GM21381 (cell line): ENCODE results near the gene SLC22A4.

Experiments
- ATAC-seq: cut with Tn5 transposase; IDR thresholded peaks from one replicate; pipeline ENCODE4 v1.9.1; 2021; ENCODE audit warnings: mild to moderate bottlenecking, moderate library complexity; ENCODE audit not compliant: unreplicated experiment

Gene SLC22A4

DNA sequence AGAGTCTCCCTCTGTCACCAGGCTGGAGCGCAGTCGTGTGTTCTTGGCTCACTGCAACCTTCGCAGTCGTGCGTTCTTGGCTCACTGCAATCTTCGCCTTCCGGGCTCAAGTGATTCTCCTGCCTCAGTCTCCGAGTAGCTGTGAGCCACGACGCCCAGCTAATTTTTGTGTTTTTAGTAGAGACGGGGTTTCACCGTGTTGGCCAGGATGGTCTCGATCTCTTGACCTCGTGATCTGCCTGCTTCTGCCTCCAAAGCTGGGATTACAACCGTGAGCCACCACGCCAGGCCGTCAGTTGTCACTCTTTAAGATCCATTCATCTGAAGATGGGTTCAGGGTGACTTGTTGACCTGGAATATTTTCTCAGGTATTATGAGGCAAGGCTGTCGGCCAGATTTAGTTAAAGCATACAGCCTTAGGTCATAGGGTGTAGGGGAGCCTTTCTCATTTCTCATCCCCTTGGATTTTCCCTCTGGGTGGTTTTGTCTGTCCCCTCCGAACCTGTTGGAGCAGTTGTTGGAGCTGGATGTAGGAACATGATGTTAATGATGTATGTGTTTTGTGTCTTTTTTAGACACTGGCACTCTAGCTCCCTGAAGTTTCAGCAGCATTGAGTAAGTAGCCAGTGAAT lies 76.9 kb downstream of the SLC22A4 start:
- no peak for ATAC-seq

DNA sequence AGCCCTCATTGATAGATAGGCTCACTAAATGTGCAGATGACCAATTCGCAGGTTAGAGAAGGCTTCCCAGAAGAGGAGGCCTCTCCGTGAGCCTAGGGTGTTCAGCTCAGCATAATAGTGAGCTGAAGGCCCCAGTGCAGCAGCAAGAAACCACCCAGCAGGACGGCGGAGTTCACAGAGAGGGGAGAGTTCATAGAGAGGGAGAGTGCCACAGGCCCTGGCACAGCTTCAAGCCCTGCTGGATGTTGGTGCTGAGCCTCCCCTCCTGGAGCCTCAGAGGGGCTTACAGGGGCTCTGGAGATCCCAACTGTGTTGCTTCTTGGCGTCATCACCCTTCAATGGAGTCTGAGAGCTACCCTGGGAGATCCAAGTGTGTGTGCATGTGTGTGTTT lies 77.4 kb downstream of the SLC22A4 start:
- no peak for ATAC-seq

DNA sequence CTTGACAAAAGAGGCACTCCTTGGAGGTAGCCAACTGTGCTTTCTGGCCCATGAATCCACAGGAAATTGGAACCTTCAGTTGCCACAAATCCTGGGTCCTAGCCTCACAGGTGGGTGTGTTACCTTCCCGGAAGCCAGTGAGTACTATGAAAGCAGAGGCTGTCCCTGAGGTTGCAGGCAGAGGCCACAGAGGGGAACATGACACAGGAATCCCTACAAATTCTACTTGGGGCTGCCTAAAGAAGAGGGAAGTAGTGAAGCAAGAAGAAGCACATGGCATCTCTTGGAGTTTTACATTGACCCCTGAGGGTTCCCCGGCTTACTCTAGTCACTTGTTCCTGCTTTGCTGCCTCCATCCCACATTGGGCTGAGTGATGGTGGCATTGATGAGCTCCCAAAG lies 77.9 kb downstream of the SLC22A4 start:
- no peak for ATAC-seq

DNA sequence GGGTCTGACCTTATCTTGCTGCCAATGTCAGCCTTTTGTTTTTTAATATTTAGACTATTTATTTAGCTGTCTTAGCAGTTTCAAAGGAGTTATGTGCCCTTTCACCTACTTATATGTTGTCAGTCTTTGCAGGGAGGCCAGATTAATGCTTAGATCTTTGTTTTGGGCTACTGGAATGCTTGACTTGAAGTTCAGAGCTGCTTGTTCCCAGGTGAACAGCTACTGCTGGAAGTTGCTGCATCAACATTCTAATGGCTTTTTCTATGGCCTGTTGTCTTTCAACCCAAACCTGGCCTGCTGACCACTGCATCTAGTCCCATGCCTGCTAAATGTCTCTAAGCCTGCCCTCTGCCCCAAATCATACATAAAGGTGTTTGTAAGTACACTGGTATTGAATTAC lies 78.3 kb downstream of the SLC22A4 start:
- no peak for ATAC-seq

- no peak for ATAC-seq
These were observed 81.8 kb downstream of the SLC22A4 start for GRCh38 chr5:132375957-132376356.

DNA sequence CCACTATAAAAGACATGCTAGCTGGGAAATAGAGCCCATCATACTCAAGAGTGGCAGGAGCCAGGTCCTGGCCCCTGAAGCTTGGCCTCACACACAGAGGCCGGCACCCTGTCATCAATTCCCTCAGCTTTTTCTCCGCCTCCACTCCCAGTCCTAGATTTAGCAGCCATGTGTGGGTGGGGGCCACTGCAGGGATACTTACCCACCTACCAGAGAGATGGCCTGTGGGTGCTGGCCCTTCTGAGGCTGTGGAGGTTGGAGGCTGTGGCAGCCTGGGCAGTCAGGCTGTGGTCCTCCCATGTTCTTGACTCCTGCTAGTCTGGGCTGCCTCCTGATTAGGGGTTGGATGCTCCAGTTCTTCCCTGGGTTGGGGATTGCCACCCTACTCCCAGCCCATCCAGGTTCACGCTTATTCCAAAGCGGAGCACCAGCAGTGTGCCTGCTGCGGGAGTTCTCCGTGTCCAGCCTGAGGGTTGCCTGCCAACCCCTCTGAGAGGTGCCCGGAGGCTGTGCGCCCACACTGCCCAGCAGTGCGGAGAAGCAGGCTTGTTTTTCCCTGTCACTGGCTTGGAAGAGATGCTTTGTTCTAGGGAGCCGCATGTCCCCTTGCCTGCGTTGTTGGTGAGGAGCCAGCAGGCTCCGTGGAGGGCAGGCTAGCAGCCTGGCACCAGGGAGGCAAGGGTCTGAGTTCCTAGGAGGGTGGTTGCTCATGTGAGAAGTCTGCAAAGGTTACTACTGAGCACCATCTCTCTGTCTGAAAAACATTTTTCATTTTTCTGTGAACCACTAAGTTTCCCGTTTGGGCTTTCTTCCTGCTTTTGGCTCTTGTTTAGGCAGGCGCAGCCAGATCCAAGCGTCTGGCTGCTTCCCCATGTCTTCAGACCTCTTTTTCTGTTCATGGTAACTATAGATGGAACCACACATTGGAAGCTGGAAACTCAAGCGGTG lies 82.8 kb downstream of the SLC22A4 start:
- ATAC-seq = no peak

DNA sequence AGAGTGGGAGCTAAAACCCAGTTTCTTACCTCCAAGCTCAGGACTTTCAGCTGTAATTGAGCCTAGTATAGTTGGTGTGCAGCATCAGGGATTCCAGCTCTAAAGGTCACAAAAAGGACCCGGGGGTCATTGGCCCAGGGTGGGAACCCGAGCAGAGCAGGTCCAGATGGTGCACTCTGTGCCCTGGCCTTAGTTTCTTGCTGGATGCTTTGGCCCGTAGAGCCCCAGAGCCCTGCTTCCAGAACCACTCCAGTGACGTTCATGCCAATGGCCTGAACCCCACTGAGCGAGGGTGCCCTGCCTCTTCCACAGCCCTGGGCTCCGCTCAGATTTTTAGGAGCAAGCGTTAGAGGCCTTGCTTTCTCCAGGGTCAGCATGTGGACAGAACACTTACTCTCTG lies 83.5 kb downstream of the SLC22A4 start:
- ATAC-seq = no peak

DNA sequence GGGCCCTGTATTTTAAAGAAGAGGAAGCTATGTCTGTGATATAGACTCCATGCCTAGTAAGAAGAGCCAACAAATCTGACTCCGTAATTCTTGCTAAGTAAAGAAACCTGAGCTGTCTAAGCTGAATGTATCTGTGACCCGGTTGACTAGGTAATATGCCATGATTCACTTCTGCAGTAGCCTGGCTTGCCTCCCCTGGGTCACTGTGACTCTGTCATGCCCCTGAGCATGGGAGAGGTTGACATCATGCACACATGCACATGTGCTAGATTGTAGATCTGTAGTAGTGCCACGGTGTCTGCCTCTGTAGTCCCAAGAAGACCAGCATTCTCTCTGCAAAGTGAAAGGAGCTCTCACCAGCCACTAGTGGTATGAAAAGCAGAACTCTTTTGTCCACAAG lies 84.4 kb downstream of the SLC22A4 start:
- ATAC-seq = no peak

- no peak for ATAC-seq
These were observed 85.9 kb downstream of the SLC22A4 start for GRCh38 chr5:132380047-132380446.

GRCh38 chr5:132380741-132381140 lies 86.5 kb downstream of the SLC22A4 start:
- no peak for ATAC-seq

- ATAC-seq = no peak
These were observed 87.4 kb downstream of the SLC22A4 start for GRCh38 chr5:132381614-132382013.

DNA sequence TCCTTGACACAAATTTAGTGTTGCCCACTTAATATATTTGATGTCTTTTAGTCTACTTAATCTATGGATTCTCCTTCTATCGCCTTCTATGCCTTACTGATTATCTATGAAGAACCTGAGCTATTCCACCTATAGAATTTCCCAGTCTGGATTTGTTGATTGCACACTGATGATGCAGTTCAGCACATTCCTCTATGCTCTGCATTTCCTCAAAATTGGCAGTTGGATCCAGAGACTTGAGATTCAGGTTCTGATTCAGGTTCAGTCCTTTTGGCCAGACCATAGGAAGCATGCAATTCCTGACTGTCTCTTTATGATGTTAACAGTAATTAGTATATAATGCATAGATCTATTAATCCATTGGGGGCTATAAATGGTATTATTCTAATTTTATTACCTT lies 89.1 kb downstream of the SLC22A4 start:
- no peak for ATAC-seq

GRCh38 chr5:132383984-132384383 lies 89.8 kb downstream of the SLC22A4 start:
- ATAC-seq = no peak

DNA sequence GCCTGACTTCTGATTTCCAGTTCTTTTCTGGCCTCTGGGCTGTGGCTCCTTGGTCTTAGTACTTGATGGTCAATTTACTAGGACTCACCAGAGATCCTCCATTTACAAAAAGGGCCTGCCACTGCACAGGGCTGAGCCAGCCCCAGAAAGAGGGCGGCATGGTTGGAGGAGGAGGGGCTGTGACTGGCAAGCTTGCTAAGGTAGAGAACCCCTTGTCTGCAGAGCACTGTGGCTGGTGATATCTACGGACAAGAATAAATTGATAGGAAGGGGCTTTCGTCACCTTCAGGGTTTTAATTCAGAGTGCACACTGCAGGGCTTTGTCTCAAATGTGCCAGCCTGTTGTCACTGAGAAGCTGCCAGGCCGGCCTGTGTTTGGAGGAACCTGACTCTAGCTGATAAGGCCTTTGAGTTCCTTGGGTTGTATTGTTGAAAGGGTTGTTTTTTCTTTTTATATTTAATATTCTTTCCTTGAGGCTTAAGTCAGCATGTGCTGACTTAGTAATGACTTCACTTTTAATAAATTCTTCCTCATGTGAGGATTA lies 90.4 kb downstream of the SLC22A4 start:
- ATAC-seq = no peak

- ATAC-seq = no peak
These were observed 91.3 kb downstream of the SLC22A4 start for GRCh38 chr5:132385326-132386105.

- ATAC-seq = peak; percentile 78
These were observed 92.6 kb downstream of the SLC22A4 start for GRCh38 chr5:132386644-132387286.

GRCh38 chr5:132387640-132388117 lies 93.5 kb downstream of the SLC22A4 start:
- no peak for ATAC-seq

- no peak for ATAC-seq
These were observed 94.3 kb downstream of the SLC22A4 start for GRCh38 chr5:132388244-132389050.

GRCh38 chr5:132389051-132389331 lies 94.8 kb downstream of the SLC22A4 start:
- ATAC-seq = no peak
